Hematopoietic multipotent progenitor cell treated with erythropoietin and hydrocortisone succinate and interleukin-3 and kit ligand, for 17 days (in vitro differentiated cells): ENCODE measurements around the gene RHOT1.
"Not testable (repeated sequence)": the region's sequence is repeated elsewhere in the genome, so short reads cannot be mapped to it uniquely, and the experiment has no call there.

Experiments used
- DNase-seq: peaks from one replicate; pipeline ENCODE4 v3.0.0-alpha.2; 2015; ENCODE audit warnings: low spot score

Gene RHOT1

GRCh38 chr17:32227910-32228309 lies 85.6 kb downstream of the RHOT1 start:
- no peak for DNase-seq

GRCh38 chr17:32235588-32235987 lies 93.3 kb downstream of the RHOT1 start:
- DNase-seq, result no peak

GRCh38 chr17:32239456-32239855 lies 97.2 kb downstream of the RHOT1 start:
- DNase-seq, result no peak

GRCh38 chr17:32240750-32241149 lies 98.4 kb downstream of the RHOT1 start:
- DNase-seq, result no peak

- DNase-seq, result no peak
Observed at GRCh38 chr17:32241640-32242039, 99.3 kb downstream of the RHOT1 start.

- no peak for DNase-seq
Observed at GRCh38 chr17:32249475-32249874, 107.2 kb downstream of the RHOT1 start.

- peak; percentile 87 for DNase-seq
Observed at GRCh38 chr17:32253117-32253611, 110.9 kb downstream of the RHOT1 start.

- DNase-seq, result no peak
Observed at GRCh38 chr17:32256012-32256700, 113.9 kb downstream of the RHOT1 start.

GRCh38 chr17:32256701-32257019 lies 114.4 kb downstream of the RHOT1 start:
- no peak for DNase-seq

- DNase-seq, result no peak
Observed at GRCh38 chr17:32258383-32259140, 116.3 kb downstream of the RHOT1 start.

GRCh38 chr17:32259586-32259985 lies 117.3 kb downstream of the RHOT1 start:
- DNase-seq, result no peak

- no peak for DNase-seq
Observed at GRCh38 chr17:32261417-32261736, 119.1 kb downstream of the RHOT1 start.

- no peak for DNase-seq
Observed at GRCh38 chr17:32261936-32262510, 119.7 kb downstream of the RHOT1 start.

GRCh38 chr17:32263515-32263914 lies 121.2 kb downstream of the RHOT1 start:
- not testable (repeated sequence) for DNase-seq

- DNase-seq, result no peak
Observed at GRCh38 chr17:32264140-32264799, 122.0 kb downstream of the RHOT1 start.

- no peak for DNase-seq
Observed at GRCh38 chr17:32264823-32265191, 122.5 kb downstream of the RHOT1 start.

- no peak for DNase-seq
Observed at GRCh38 chr17:32265192-32265923, 123.1 kb downstream of the RHOT1 start, which contains the start of gene RHBDL3. Gene RHBDL3 (plus strand): TSS chr17:32265832. CDS start chr17:32266190, 358 bp downstream.

GRCh38 chr17:32266051-32266388 lies 123.7 kb downstream of the RHOT1 start:
- no peak for DNase-seq

- no peak for DNase-seq
Observed at GRCh38 chr17:32266389-32267301, 124.3 kb downstream of the RHOT1 start.

GRCh38 chr17:32267690-32268205 lies 125.4 kb downstream of the RHOT1 start:
- no peak for DNase-seq

GRCh38 chr17:32268734-32269288 lies 126.5 kb downstream of the RHOT1 start:
- DNase-seq, result no peak
